Caco-2 (cell line): Measurements from ENCODE around the gene MAGED1. TPM values are rescaled to one million over a fixed set of nuclear protein-coding genes. Genes with fewer than 3 reads are reported as not detected.

Experiments used
- BruUV-seq: library from RNA; stranded (reverse); fragments of 400-500 nt; replicated peaks from 2 replicates; lab custom pipeline; 2021; lab: Mats Ljungman, UMichigan
- CTCF ChIA-PET: fragments of 300-600 bp; sonication (Branson Sonifier 250); formaldehyde crosslinking; loops from one replicate; lab custom pipeline; 2022; ENCODE audit warnings: antibody characterized with exemption; lab: Charles Lee
- POLR2A ChIA-PET: fragments of 300-600 bp; sonication (Branson Sonifier 250); formaldehyde crosslinking; loops from one replicate; lab custom pipeline; 2022; ENCODE audit warnings: antibody characterized with exemption; lab: Charles Lee
- DNase-seq, 2 experiments: peaks; one replicate each; pipeline versions ENCODE4 v3.0.0 to v3.0.0-alpha.2; 2020 to 2022
- H3K27me3 ChIP-seq: replicated peaks from 2 replicates; pipeline ENCODE4 v1.6.0; 2011; ENCODE audit warnings: low read length; ENCODE audit not compliant: control insufficient read depth, insufficient read depth
- H3K36me3 ChIP-seq: 2 replicates; pipeline ENCODE4 v1.5.1; 2011; ENCODE audit warnings: low read length; ENCODE audit not compliant: control insufficient read depth, insufficient read depth
- H3K4me1 ChIP-seq: fragments of 250-450 bp; sonication (Bioruptor Pico); 2 replicates; pipeline ENCODE4 v1.5.1; 2020; ENCODE audit warnings: mild to moderate bottlenecking
- H3K4me3 ChIP-seq: 2 replicates; pipeline ENCODE4 v1.5.1; 2011; ENCODE audit warnings: low read depth, mild to moderate bottlenecking, control low read depth, low read length
- H3K9me3 ChIP-seq: fragments of 250-450 bp; sonication (Bioruptor Pico); 2 replicates; pipeline ENCODE4 v1.5.1; 2020; ENCODE audit warnings: mild to moderate bottlenecking, moderate library complexity
- H3K27ac Mint-ChIP-seq: one replicate; pipeline ENCODE4 v1.8.0; 2022; ENCODE audit warnings: mixed read lengths; ENCODE audit not compliant: unreplicated experiment
- H3K27me3 Mint-ChIP-seq: one replicate; pipeline ENCODE4 v1.8.0; 2022; ENCODE audit warnings: mixed read lengths; ENCODE audit not compliant: insufficient read depth, unreplicated experiment
- H3K36me3 Mint-ChIP-seq: one replicate; pipeline ENCODE4 v1.8.0; 2022; ENCODE audit warnings: mild to moderate bottlenecking, mixed read lengths; ENCODE audit not compliant: insufficient read depth, unreplicated experiment
- H3K4me1 Mint-ChIP-seq: one replicate; pipeline ENCODE4 v1.8.0; 2022; ENCODE audit warnings: low read depth, mixed read lengths; ENCODE audit not compliant: unreplicated experiment
- H3K4me3 Mint-ChIP-seq: one replicate; pipeline ENCODE4 v1.8.0; 2022; ENCODE audit warnings: mild to moderate bottlenecking, moderate library complexity, mixed read lengths; ENCODE audit not compliant: unreplicated experiment
- H3K9me3 Mint-ChIP-seq: one replicate; pipeline ENCODE4 v1.8.0; 2022; ENCODE audit warnings: mixed read lengths; ENCODE audit not compliant: unreplicated experiment
- intact Hi-C: fragments of 100-400 bp; cut with micrococcal nuclease; formaldehyde crosslinking; loops from one replicate; pipeline ENCODE4 v1.10.0; 2022; ENCODE audit not compliant: unreplicated experiment
- total RNA-seq: library from RNA; stranded (reverse); gene quantifications from 2 replicates; pipeline ENCODE4 v1.2.3, GENCODE V29; 2022
- TF ChIP-seq, protein P1 (sequence below), 2 experiments: fragments of 200-600 bp in 1 of 2; IDR thresholded peaks; 1 replicate in 1 of 2; 2 replicates in 1 of 2; pipeline versions ENCODE4 v1.5.1 to v1.8.0; 2011 to 2022; ENCODE audit warnings: antibody characterized with exemption in 1 of 2, control low read depth in 1 of 2, inconsistent platforms in 1 of 2, low read depth in 1 of 2, low read length in 1 of 2, mild to moderate bottlenecking in 1 of 2, moderate library complexity in 1 of 2; ENCODE audit not compliant: insufficient read depth in 1 of 2, severe bottlenecking in 1 of 2, unreplicated experiment in 1 of 2

The MAGED1 gene
- total RNA-seq, 1 experiment from 2014 or later: 174 TPM

DNA sequence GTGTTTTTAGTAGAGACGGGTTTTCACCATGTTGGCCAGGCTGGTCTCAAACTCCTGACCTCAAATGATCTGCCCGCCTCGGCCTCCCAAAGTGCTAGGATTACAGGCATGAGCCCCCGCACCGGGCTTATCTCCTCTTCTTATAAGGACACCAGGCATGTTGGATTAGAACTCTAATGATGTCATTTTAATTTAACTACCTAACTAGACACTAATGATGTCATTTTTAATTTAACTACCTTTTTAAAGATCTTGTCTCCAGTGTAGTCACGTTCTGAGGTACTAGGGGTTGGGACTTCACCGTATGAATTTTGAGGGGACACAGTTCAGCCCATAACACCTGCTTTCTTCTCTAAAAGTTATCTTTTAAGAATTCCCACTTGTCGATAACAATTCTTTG lies 37.7 kb upstream of the MAGED1 start:
- peaks cover 17% of the 10 kb centered on the region for H3K36me3 Mint-ChIP-seq
- H3K4me1 Mint-ChIP-seq: peaks cover 6% of the 10 kb centered on the region
- H3K36me3 ChIP-seq: no peaks in the 10 kb centered on the region
- ChIA-PET CTCF (no interaction called here), POLR2A (no interaction called here)
- H3K4me3 Mint-ChIP-seq: no peak overlapping the region
- H3K9me3 ChIP-seq: no peaks in the 10 kb centered on the region
- no peaks in the 10 kb centered on the region for H3K27me3 Mint-ChIP-seq
- TF ChIP-seq, protein P1, sequence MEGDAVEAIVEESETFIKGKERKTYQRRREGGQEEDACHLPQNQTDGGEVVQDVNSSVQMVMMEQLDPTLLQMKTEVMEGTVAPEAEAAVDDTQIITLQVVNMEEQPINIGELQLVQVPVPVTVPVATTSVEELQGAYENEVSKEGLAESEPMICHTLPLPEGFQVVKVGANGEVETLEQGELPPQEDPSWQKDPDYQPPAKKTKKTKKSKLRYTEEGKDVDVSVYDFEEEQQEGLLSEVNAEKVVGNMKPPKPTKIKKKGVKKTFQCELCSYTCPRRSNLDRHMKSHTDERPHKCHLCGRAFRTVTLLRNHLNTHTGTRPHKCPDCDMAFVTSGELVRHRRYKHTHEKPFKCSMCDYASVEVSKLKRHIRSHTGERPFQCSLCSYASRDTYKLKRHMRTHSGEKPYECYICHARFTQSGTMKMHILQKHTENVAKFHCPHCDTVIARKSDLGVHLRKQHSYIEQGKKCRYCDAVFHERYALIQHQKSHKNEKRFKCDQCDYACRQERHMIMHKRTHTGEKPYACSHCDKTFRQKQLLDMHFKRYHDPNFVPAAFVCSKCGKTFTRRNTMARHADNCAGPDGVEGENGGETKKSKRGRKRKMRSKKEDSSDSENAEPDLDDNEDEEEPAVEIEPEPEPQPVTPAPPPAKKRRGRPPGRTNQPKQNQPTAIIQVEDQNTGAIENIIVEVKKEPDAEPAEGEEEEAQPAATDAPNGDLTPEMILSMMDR (IDR thresholded peaks at IDR 0.05; ENCODE audit: insufficient read depth in 1 of 2, low read depth in 1 of 2, low read length in 1 of 2, severe bottlenecking in 1 of 2, unreplicated experiment in 1 of 2): no peak
- no peaks in the 10 kb centered on the region for H3K9me3 Mint-ChIP-seq
- no peak for DNase-seq
- no peak overlapping the region for H3K4me3 ChIP-seq
- intact Hi-C loops: no loop called here
- no TSS peak for BruUV-seq
- no peaks in the 10 kb centered on the region for H3K27me3 ChIP-seq
- no peaks in the 10 kb centered on the region for H3K4me1 ChIP-seq
- no peak overlapping the region for H3K27ac Mint-ChIP-seq

DNA sequence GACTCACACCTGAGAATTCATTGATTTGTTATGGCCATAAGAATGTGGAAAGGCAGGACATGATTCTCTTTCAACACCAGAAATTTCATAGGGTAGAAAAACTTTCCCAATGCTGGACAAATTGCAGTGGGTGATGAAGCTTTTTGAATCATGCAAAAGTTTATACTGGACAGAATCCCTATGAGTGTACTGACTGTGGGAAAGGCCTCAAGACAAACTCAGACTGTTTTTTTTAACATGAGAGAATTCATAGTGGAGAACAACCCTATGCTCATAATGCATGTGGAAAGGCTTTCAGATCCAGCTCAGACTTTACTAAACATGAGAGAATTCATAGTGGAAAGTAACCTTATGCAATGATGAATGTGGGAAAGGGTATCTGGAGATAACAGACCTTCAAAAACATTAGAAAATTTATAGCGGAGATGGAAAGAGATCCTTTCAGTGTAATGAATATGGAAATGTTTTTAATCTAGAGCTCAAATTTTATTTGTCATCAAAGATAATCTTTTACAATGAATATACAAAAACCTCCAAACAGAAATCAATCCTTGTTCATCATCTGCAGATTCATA lies 36.2 kb upstream of the MAGED1 start:
- Mint-ChIP-seq H3K27me3 (no peaks in the 10 kb centered on the region), H3K9me3 (no peaks in the 10 kb centered on the region), H3K36me3 (peaks cover 17% of the 10 kb centered on the region), H3K4me3 (no peak overlapping the region), H3K27ac (no peak overlapping the region), H3K4me1 (peaks cover 8% of the 10 kb centered on the region)
- intact Hi-C loops: no loop called here
- BruUV-seq: no TSS peak
- Histone ChIP-seq H3K9me3 (no peaks in the 10 kb centered on the region), H3K4me1 (no peaks in the 10 kb centered on the region), H3K36me3 (no peaks in the 10 kb centered on the region), H3K27me3 (no peaks in the 10 kb centered on the region), H3K4me3 (no peak overlapping the region)
- ChIA-PET POLR2A (no interaction called here), CTCF (interaction anchor here (0.6 kb wide), 1 partner anchor 108 kb away, joined by 3 read pairs; no protein-coding TSS in a partner anchor)
- DNase-seq: no peak
- TF ChIP-seq, protein P1 (IDR thresholded peaks at IDR 0.05; ENCODE audit: insufficient read depth in 1 of 2, low read depth in 1 of 2, low read length in 1 of 2, severe bottlenecking in 1 of 2, unreplicated experiment in 1 of 2): no peak

DNA sequence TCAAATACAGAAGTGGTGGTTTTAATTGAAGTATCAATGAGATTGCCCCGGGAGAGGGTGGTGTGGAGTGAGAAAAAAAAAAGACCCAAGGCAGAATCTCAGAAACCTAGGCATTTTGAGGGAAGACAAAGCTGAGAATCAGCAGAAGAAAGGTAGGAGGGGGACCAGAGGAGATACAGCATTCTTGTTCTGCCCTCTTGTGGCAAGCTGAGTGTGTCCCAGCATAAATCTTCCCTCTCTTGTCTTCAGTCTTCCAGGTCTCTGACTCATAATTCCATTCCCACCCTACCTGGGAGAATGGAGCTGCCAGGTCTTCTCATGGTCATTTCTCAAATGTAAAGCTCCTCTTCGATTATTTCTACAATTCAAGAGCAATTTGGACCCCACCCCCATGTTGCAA lies 32.7 kb upstream of the MAGED1 start:
- Histone ChIP-seq H3K4me1 (no peaks in the 10 kb centered on the region), H3K4me3 (no peak overlapping the region), H3K36me3 (no peaks in the 10 kb centered on the region), H3K9me3 (no peaks in the 10 kb centered on the region), H3K27me3 (no peaks in the 10 kb centered on the region)
- TF ChIP-seq, protein P1 (IDR thresholded peaks at IDR 0.05; ENCODE audit: insufficient read depth in 1 of 2, low read depth in 1 of 2, low read length in 1 of 2, severe bottlenecking in 1 of 2, unreplicated experiment in 1 of 2): peak; percentile 27 to 48
- BruUV-seq: no TSS peak
- Mint-ChIP-seq H3K27me3 (no peaks in the 10 kb centered on the region), H3K4me3 (no peak overlapping the region), H3K27ac (no peak overlapping the region), H3K9me3 (no peaks in the 10 kb centered on the region), H3K4me1 (peaks cover 8% of the 10 kb centered on the region), H3K36me3 (peaks cover 9% of the 10 kb centered on the region)
- peak; percentile 30 to 36 for DNase-seq
- ChIA-PET POLR2A (no interaction called here), CTCF (interaction anchor here (0.6 to 1.6 kb wide), 4 partner anchors 55 to 219 kb away, joined by 3 to 9 read pairs (median 4); no protein-coding TSS in a partner anchor)
- intact Hi-C loops: loop anchor here (1.0 to 2.0 kb wide), 2 partner anchors 246 to 374 kb away; no protein-coding TSS in a partner anchor
